DMS 273 treated with DMSO at 0.1 percent for 48 hours (cell line): ENCODE data around the gene MYPOP.
"Not testable (repeated sequence)": the region's sequence is repeated elsewhere in the genome, so short reads cannot be mapped to it uniquely, and the experiment has no call there.

Experiments
- DNase-seq: peaks from one replicate; lab custom pipeline; 2025; lab: John Stamatoyannopoulos, UW

The MYPOP gene

GRCh38 chr19:45883881-45884681, 18.3 kb downstream of the MYPOP start:
- DNase-seq = no peak

DNA sequence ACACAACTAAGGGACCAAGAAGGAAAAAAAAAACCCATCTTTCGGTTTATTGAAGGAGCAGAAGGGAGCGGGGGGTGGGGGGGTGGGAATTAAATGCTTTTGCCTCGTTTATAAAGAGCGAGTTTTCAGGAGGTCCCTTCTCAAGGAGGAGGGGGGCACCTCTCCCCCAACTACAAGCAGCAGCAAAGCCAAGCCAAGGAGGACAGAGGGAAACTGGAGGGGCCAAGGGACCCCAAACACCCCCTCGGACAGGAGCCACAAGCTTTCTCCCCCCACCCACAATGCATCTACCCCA, 18.9 kb downstream of the MYPOP start:
- no peak for DNase-seq

GRCh38 chr19:45882652-45883585, 19.5 kb downstream of the MYPOP start:
- DNase-seq = peak; percentile 27

DNA sequence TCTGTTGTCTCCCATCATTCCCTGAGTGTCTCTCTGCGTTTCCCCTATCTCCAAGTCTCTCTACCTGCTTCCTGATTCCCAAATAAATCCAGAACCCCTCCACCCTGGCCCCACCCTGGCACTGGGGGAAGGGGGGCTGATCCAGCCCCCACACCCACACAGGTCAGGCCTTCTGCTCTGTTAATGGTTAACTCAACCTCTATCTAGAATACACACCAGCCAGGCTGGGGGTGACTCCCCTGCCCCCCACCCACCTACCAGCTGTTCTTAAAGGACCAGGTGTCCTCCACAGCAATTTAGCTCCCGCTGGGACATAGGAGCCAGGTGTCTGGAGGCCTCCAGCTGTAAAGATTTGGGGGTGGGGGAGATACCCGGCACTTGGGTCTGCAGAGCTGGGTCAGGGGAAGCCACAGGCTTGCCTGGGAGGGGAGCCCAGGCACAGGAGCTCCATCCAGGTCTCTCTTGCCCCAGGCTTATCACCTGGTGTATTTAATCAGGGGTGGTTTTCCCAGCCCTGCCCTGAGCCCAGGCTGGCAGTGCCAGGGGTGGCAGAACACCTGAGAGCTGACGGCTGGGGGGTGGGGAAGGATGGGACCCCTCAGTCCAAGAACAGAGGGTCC, 20.4 kb downstream of the MYPOP start:
- no peak for DNase-seq

DNA sequence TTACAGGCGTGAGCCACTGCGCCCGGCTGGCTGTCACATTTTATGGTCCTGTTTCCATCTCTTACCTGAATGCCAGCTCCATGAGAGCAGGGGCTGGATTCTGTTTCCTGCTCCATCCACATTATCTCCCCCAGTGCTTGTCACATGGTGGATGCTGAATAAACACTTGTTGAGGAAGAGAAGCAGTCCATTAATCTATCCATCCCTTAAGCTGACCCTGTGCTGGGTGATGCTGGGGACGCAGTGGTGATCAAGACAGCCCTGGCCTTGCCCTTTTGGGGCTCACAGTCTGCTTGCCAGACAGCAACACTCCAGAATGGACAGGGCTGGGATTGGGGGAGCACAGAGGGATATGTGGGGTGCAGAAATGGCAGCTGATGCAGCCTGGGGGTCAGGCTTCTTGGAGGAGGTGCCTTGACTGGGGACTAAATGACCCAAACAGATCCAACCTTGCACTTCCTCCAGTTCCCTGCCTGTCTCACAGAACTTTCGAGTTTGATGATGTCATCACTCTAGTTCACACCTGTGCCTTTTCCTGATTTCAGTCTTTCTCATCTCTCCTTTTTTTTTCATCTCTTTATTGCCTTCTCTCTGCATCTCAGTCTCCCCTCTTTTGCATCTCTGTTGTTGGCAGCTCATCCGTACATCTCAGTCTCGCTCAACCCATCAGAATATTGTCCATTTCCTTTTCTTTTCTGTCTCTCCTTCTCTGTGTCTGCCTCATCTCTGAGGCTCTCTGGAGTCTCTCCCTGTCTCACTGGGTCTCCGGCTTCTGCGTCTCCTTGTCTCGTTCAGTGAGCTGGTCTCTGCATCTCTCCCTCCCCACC, 21.1 kb downstream of the MYPOP start:
- no peak for DNase-seq

DNA sequence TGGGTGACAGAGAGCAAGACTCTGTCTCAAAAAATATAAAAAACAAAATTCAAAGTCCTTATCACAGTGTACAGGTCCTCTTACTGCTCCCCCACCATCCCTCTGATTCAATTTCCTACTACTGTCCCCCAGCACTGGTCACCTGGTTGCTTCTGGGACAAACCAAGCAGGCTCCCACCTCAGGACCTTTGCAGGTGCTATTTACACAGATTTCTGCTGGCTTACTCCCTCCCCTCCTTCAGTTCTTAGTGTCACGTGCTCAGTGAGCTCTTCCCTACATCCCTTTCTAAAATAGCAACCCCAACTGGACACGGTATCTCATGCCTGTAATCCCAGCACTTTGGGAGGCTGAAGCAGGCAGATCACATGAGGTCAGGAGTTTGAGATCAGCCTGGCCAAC, 22.4 kb downstream of the MYPOP start:
- DNase-seq = no peak

GRCh38 chr19:45879055-45879454, 23.4 kb downstream of the MYPOP start:
- DNase-seq = no peak

- DNase-seq = no peak
Measured at GRCh38 chr19:45878043-45878794, 24.2 kb downstream of the MYPOP start.

DNA sequence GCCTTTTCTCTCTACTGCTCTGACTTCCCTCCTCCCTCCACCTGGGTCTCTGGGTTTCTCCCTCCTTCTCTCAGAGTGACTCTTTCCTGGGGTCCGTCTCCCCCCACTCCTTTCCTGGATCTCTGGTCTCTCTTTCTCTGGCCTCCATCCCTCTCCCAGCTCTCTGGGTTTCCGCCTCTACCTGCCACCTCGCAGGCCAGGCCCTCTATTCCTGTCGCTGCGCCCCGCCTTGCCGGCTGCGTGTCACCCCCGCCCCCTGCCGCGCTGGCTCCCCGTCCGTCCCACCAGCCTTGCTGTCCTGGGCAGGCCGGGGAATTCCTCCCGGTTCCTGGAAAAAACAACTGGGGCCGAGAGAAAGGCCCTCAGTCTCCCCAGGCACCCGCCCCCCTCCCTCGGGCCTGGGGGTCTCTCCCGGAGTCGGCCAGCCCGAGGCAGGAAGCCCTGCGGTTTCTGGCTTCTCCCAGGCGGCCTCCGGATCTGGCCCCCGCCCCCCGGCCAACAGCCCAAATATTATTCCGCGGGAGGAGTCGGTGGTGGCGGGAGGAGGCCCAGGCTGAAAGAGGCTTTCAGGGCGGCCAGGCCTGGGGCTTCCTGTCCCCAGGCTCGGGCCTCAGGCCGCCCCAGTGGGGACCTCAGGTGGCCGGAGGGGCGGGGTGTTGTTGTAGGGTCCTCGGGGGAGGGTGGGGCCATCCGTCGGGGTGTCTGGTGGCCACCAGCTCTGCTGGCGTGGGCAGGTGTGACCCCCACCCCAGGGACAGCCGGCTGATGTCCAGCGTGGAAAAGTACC, 25.8 kb downstream of the MYPOP start:
- no peak for DNase-seq

DNA sequence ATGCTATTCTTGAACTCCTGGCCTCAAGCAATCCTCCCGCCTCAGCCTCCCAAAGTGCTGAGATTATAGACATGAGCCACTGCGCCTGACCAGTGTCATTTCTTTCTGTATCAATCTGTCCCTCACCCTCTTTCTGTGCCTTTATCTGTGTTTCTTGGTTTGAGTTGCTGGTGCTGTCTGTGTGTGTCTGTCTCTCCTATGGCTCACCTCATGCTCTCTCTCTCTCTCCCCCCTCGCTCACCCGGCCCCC, 26.3 kb downstream of the MYPOP start:
- no peak for DNase-seq

DNA sequence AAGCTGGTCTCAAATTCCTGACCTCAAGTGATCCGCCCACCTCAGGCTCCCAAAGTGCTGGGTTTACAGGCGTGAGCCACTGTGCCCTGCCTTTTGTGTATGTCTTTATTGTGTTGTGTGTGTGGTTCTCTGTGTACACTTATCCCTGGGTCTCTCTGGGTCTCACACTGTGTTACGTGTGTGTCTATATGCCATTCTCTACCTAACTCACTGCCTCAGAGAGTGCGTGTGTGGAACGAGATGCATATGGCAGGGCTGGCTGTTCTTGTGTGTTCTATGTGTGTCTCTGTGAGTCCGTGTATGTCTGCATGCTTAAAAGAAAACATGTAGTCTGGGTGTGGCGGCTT, 27.8 kb downstream of the MYPOP start:
- DNase-seq = no peak

GRCh38 chr19:45873219-45873772, 29.1 kb downstream of the MYPOP start:
- no peak for DNase-seq

- no peak for DNase-seq
Measured at GRCh38 chr19:45872095-45872919, 30.1 kb downstream of the MYPOP start.

DNA sequence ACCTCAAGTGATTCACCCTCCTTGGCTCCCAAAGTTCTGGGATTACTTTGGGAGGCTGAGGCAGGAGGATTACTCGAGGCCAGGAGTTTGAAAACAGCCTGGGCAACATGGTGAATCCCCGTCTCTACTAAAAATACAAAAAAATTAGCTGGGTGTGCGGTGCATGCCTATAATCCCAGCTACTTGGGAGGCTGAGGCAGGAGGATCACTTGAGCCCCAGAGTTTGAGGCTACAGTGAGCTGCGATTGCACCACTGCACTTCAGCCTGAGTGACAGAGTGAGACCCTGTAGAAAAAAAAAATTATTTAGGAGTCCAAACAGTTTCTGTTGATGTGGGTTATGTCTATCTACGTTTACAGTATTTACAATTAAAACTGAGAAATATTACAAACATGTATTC, 31.6 kb downstream of the MYPOP start:
- DNase-seq = no peak

- DNase-seq = not testable (repeated sequence)
Measured at GRCh38 chr19:45867241-45867640, 35.2 kb downstream of the MYPOP start.

- no peak for DNase-seq
Measured at GRCh38 chr19:45866400-45867176, 35.8 kb downstream of the MYPOP start.

GRCh38 chr19:45865269-45865948, 37.0 kb downstream of the MYPOP start:
- no peak for DNase-seq

GRCh38 chr19:45864629-45865082, 37.8 kb downstream of the MYPOP start:
- DNase-seq = no peak
